ENCODE results near the gene RAD51B.

RAD51B gene

DNA sequence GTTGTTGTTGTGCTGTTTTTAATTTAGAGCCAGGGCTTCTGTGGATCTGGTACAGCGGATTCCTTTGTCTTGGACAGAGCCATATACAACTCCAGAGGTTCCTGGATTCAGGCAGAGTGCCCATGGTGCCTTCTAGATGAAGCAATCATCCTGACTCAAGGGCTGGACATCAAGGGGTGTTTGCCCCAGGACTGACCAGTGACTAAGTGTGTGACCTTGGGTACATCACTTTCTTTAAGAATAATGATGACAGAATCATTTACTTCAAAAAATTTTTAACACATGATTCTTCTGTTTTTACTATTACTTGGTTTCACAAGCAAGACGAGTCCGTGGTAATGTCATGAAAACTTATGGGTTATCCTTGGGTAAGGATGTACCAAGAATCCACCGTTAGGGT, 576.0 kb downstream of the RAD51B start:
- DNase-seq, result no peak
- Histone ChIP-seq H3K9me3 (no peaks in the 10 kb centered on the region; the same call in 1 of the 2 replicates), H3K4me1 (peaks cover 10% of the 10 kb centered on the region), H3K4me3 (ENCODE audit: low read depth, low read length) (no peak overlapping the region), H3K27me3 (no peaks in the 10 kb centered on the region), H3K36me3 (no peaks in the 10 kb centered on the region)
- TF ChIP-seq, protein P1, sequence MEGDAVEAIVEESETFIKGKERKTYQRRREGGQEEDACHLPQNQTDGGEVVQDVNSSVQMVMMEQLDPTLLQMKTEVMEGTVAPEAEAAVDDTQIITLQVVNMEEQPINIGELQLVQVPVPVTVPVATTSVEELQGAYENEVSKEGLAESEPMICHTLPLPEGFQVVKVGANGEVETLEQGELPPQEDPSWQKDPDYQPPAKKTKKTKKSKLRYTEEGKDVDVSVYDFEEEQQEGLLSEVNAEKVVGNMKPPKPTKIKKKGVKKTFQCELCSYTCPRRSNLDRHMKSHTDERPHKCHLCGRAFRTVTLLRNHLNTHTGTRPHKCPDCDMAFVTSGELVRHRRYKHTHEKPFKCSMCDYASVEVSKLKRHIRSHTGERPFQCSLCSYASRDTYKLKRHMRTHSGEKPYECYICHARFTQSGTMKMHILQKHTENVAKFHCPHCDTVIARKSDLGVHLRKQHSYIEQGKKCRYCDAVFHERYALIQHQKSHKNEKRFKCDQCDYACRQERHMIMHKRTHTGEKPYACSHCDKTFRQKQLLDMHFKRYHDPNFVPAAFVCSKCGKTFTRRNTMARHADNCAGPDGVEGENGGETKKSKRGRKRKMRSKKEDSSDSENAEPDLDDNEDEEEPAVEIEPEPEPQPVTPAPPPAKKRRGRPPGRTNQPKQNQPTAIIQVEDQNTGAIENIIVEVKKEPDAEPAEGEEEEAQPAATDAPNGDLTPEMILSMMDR (IDR thresholded peaks at IDR 0.05; ENCODE audit: low read depth, low read length), result no peak

DNA sequence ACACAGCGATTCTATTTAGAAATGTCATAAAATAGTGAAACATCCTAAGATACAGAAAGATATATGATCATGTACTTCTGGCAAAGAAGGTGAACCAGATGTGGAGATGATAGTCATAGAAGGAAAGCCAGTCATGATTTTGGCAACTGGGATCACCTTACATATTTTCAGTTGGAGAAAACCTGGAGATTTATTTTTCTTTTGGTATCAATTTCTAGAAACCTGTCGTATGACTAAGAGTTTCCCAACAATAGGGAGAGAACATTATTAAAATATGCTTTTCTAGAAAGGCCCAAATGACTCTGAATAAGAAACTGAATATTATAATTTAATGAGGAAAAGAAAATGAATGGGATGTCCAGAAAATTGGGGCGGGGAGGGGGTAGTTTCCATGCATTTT, 576.9 kb downstream of the RAD51B start:
- Histone ChIP-seq H3K36me3 (no peaks in the 10 kb centered on the region), H3K9me3 (no peaks in the 10 kb centered on the region; the same call in 1 of the 2 replicates), H3K4me3 (ENCODE audit: low read depth, low read length) (no peak overlapping the region), H3K27me3 (no peaks in the 10 kb centered on the region), H3K4me1 (peaks cover 10% of the 10 kb centered on the region)
- no peak for DNase-seq
- TF ChIP-seq, protein P1 (IDR thresholded peaks at IDR 0.05; ENCODE audit: low read depth, low read length), result no peak

DNA sequence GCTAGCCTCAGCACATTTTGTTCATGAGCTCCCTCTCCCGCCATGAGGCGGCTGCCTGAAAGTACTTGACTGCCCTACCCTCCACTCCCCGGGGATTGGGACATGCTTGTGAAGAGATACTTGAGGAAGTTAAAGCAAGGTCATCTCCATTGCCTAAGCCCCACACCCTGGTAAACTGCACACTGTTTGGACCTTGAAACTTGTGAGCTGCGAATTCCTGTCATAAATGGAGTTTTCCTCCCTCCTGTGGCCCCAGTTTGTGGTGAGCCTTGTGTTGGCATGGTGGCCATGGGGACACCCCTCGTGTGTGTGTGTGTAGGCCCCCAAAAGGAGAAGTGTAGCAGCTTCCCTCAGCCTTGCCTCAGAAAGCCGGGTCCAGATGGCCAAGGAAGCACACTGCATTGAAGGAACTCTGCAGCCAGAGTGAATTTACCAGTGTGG, 577.8 kb downstream of the RAD51B start:
- Histone ChIP-seq H3K36me3 (no peaks in the 10 kb centered on the region), H3K4me3 (ENCODE audit: low read depth, low read length) (no peak overlapping the region), H3K27me3 (no peaks in the 10 kb centered on the region), H3K9me3 (no peaks in the 10 kb centered on the region; the same call in 1 of the 2 replicates), H3K4me1 (peaks cover 10% of the 10 kb centered on the region)
- TF ChIP-seq, protein P1 (IDR thresholded peaks at IDR 0.05; ENCODE audit: low read depth, low read length), result no peak
- DNase-seq, result no peak

DNA sequence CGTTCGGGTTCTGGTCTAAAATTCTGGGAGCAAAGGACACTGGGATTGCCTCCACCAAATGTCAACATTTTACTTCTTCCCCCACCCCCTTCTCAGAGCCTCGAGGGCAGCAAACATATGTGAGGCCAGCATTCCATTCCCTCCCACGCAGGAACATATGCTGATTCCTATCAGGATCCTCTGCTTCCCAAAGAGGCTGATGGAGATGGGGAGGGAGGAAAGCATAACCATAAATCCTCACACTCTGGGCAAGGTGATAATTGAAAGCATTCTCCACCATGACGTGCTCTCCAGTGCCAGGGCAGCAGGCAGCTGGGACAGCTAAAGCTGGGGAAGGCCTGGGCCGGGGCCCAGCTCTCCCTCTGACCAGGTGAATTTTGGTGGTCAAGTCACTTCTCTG, 578.2 kb downstream of the RAD51B start:
- Histone ChIP-seq H3K4me3 (ENCODE audit: low read depth, low read length) (no peak overlapping the region), H3K27me3 (no peaks in the 10 kb centered on the region), H3K4me1 (peaks cover 10% of the 10 kb centered on the region), H3K36me3 (no peaks in the 10 kb centered on the region), H3K9me3 (no peaks in the 10 kb centered on the region; the same call in 1 of the 2 replicates)
- TF ChIP-seq, protein P1 (IDR thresholded peaks at IDR 0.05; ENCODE audit: low read depth, low read length), result no peak
- DNase-seq, result peak; percentile 26

DNA sequence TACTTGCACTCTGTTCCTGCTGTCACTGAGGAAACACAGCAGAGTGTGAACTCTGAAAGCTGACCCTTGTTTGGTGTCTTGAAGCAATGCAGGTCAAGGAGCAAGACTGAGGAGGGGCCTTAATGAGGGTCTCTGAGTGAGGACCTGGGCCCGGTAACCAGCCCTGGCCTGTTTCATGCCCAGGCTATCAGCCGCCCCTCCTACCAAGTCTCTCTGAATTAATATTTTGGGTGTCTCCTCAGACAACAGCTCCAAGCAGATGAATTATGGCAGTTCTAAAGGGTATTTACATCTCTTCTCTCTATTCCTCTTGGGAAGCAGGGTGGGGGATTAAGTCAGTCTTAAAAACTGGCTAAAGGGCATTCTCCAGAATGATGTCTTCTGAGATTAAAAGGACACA, 578.8 kb downstream of the RAD51B start:
- no peak for DNase-seq
- Histone ChIP-seq H3K4me1 (peaks cover 10% of the 10 kb centered on the region), H3K27me3 (no peaks in the 10 kb centered on the region), H3K4me3 (ENCODE audit: low read depth, low read length) (no peak overlapping the region), H3K36me3 (no peaks in the 10 kb centered on the region), H3K9me3 (no peaks in the 10 kb centered on the region; the same call in 1 of the 2 replicates)
- TF ChIP-seq, protein P1 (IDR thresholded peaks at IDR 0.05; ENCODE audit: low read depth, low read length), result no peak

DNA sequence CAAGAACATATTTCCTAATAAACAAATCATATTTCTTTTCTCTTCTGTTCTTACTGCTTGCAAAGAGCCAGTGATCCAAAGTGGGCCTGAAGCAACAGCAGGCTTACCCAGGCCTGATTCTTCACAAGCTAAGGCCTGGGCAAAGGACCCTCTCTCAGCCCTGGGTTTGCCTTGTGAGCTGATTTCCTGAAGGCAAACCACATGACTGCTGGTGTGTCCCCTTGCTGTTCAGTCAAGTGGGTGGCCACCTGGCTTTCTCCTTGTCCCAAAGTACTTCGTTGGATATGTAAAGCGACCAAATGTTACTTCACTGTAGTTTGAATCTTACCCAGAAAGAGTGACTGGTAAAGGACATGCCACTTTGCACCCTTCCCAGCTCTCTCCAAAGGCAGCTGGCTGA, 580.4 kb downstream of the RAD51B start:
- Histone ChIP-seq H3K4me3 (ENCODE audit: low read depth, low read length) (no peak overlapping the region), H3K9me3 (no peaks in the 10 kb centered on the region; the same call in 1 of the 2 replicates), H3K36me3 (no peaks in the 10 kb centered on the region), H3K27me3 (no peaks in the 10 kb centered on the region), H3K4me1 (peaks cover 10% of the 10 kb centered on the region)
- no peak for DNase-seq
- TF ChIP-seq, protein P1 (IDR thresholded peaks at IDR 0.05; ENCODE audit: low read depth, low read length), result no peak

Measured in BE2C (cell line).